ENCODE measurements around the gene RYR2. TPM values are rescaled to one million over a fixed set of nuclear protein-coding genes. Genes with fewer than 3 reads are reported as not detected.
"Not testable (repeated sequence)": the region's sequence is repeated elsewhere in the genome, so short reads cannot be mapped to it uniquely, and the experiment has no call there.

The RYR2 gene
- total RNA-seq, 4 donors from 2014 or later: 0.13 to 2.5 (median 0.88) TPM

DNA sequence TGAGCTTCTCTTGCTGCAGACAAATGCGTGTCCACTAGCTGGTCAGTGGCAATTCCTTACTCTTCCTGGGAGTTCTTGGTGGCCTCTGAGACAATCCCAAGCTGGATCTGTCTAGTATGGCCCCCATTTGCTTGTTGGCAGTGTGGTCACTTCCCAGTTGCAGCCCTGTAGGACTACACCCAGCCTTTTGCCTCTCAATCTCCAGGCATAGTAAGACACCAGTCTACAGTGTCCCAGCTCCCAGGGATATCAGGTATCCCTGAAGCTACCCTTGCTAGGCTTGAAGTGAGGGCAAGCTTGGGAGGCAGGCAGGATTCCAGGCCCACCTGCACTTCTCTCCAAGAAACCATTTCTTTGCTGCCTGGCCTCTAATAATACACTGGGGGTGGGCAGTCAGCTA, 316.6 kb downstream of the RYR2 start:
- H3K9me3 ChIP-seq: no peaks in the 10 kb centered on the region
- no peaks in the 10 kb centered on the region for H3K36me3 ChIP-seq
- H3K4me3 ChIP-seq: no peak overlapping the region
- no peak overlapping the region for H3K27ac ChIP-seq
- TF ChIP-seq POLR2A (IDR thresholded peaks at IDR 0.05): no peak
- TF ChIP-seq, protein P1, sequence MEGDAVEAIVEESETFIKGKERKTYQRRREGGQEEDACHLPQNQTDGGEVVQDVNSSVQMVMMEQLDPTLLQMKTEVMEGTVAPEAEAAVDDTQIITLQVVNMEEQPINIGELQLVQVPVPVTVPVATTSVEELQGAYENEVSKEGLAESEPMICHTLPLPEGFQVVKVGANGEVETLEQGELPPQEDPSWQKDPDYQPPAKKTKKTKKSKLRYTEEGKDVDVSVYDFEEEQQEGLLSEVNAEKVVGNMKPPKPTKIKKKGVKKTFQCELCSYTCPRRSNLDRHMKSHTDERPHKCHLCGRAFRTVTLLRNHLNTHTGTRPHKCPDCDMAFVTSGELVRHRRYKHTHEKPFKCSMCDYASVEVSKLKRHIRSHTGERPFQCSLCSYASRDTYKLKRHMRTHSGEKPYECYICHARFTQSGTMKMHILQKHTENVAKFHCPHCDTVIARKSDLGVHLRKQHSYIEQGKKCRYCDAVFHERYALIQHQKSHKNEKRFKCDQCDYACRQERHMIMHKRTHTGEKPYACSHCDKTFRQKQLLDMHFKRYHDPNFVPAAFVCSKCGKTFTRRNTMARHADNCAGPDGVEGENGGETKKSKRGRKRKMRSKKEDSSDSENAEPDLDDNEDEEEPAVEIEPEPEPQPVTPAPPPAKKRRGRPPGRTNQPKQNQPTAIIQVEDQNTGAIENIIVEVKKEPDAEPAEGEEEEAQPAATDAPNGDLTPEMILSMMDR (IDR thresholded peaks at IDR 0.05): no peak
- H3K4me1 ChIP-seq: no peaks in the 10 kb centered on the region
- no peak for DNase-seq
- H3K27me3 ChIP-seq: no peaks in the 10 kb centered on the region

GRCh38 chr1:237367758-237368157, 325.8 kb downstream of the RYR2 start:
- no peaks in the 10 kb centered on the region for H3K36me3 ChIP-seq
- TF ChIP-seq POLR2A (IDR thresholded peaks at IDR 0.05): no peak
- TF ChIP-seq, protein P1 (IDR thresholded peaks at IDR 0.05): no peak
- H3K4me1 ChIP-seq: no peaks in the 10 kb centered on the region
- no peaks in the 10 kb centered on the region for H3K9me3 ChIP-seq
- no peak overlapping the region for H3K4me3 ChIP-seq
- no peaks in the 10 kb centered on the region for H3K27me3 ChIP-seq
- H3K27ac ChIP-seq: no peak overlapping the region
- DNase-seq: no peak

GRCh38 chr1:237371477-237371876, 329.5 kb downstream of the RYR2 start:
- not testable (repeated sequence) for H3K27me3 ChIP-seq, DNase-seq, H3K9me3 ChIP-seq, H3K27ac ChIP-seq, H3K4me3 ChIP-seq, H3K4me1 ChIP-seq, H3K36me3 ChIP-seq

DNA sequence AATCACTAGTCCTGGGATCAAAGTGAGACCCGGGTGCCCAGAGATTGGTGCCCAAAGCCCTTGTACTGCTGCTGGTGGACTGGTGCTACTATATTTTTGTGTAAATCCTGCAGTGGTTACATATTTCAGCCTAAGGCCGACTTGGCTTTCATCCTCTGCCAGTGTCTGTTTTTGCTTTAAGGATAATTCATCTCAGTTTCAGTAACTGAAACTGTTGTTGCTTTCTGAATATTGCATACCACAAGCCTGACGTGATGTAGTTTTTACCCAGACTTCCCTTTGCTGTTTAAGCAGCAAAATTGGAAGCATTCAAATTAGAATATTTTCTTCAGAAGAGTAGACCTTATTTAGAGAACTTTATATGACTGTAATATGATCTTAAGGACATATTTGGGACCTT, 341.8 kb downstream of the RYR2 start:
- no peak for DNase-seq
- Histone ChIP-seq H3K4me3 (no peak overlapping the region), H3K9me3 (no peaks in the 10 kb centered on the region), H3K27ac (no peak overlapping the region), H3K4me1 (peaks cover 0 to 4% (median 0%) of the 10 kb centered on the region in 4 donors), H3K36me3 (no peaks in the 10 kb centered on the region), H3K27me3 (no peaks in the 10 kb centered on the region)
- TF ChIP-seq POLR2A (IDR thresholded peaks at IDR 0.05): no peak
- TF ChIP-seq, protein P1 (IDR thresholded peaks at IDR 0.05): no peak

DNA sequence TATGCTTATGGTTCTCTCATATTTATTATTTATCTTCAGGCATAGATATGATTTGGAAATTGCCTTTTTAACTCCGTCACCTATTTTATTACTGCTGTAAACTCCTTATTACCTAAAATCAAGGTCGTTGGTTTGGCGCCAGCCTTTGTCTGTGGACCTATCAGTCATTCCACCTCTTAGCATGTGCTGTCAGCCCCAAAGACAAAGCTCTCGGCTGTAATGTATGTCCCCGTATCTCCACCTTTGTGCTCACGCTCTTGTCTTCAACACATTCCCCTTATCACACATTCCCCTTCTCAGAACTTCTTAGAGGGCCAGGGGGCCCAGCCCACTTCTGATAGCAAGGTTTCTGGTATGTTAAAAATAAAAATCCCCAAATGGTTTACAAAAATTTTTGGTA, 342.2 kb downstream of the RYR2 start:
- no peaks in the 10 kb centered on the region for H3K9me3 ChIP-seq
- DNase-seq: peak in 2 of 3 donors; percentile 51 to 52
- H3K27ac ChIP-seq: no peak overlapping the region
- no peak overlapping the region for H3K4me3 ChIP-seq
- H3K27me3 ChIP-seq: no peaks in the 10 kb centered on the region
- no peak for TF ChIP-seq POLR2A (IDR thresholded peaks at IDR 0.05)
- TF ChIP-seq, protein P1 (IDR thresholded peaks at IDR 0.05): no peak
- no peaks in the 10 kb centered on the region for H3K36me3 ChIP-seq
- H3K4me1 ChIP-seq: peaks cover 0 to 4% (median 0%) of the 10 kb centered on the region in 4 donors

DNA sequence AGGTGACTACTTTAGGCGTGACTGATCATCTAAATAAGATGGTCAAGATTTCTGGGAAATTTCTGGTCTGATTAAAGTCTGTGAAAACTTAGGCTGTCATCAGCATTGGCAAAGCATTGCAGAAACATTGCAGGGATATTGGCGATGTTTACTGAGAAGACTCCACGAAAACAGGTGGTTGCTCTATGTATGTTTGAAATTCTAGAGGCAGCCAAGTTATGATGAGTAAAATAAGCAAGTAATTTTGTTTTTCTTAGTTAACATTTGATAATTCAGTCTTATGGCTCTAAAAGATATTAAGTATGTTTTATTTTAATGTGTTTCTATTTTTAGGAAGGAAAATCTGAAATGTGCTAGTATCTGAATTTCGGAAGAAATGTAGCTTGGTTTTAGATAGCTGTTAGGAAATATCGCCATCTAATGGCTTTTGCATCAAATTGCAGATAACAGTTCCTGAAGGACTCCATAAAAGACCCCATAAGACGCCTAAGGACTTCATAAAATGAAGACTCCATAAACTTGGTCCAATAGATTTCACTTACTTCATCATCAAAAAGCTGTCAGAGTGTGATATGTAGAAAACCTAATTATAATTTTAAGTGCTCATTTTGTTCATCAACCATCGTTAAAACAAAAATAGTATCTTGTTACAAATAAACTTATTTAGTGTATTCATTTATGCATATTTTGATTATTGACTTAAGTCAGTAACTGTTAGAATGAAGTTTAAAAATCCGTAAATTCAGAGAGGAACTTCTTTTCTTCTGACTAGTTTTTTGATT, 344.6 kb downstream of the RYR2 start:
- no peak for DNase-seq
- no peaks in the 10 kb centered on the region for H3K27me3 ChIP-seq
- H3K9me3 ChIP-seq: no peaks in the 10 kb centered on the region
- no peak overlapping the region for H3K4me3 ChIP-seq
- peaks cover 0 to 4% (median 0%) of the 10 kb centered on the region in 4 donors for H3K4me1 ChIP-seq
- no peak overlapping the region for H3K27ac ChIP-seq
- H3K36me3 ChIP-seq: no peaks in the 10 kb centered on the region
- no peak for TF ChIP-seq POLR2A (IDR thresholded peaks at IDR 0.05)
- TF ChIP-seq, protein P1 (IDR thresholded peaks at IDR 0.05): peak in 5 of 6 experiments; percentile 22 to 60 (median 53)
